Chondrocyte (in vitro differentiated cells): ENCODE data around the gene CST7. TPM values are rescaled to one million over a fixed set of nuclear protein-coding genes. Genes with fewer than 3 reads are reported as not detected.
A peak's percentile ranks its signal among the peaks of the same experiment; 100 is the strongest.

Source experiments
- DNase-seq: peaks from one replicate; pipeline ENCODE4 v3.0.0; 2021; ENCODE audit warnings: mixed read lengths, low spot score
- H3K27ac Mint-ChIP-seq: one replicate; pipeline ENCODE4 v1.8.0; 2021; ENCODE audit warnings: mild to moderate bottlenecking, moderate library complexity, mixed read lengths; ENCODE audit not compliant: unreplicated experiment
- H3K27me3 Mint-ChIP-seq: 2 replicates; pipeline ENCODE4 v1.8.0; 2021; ENCODE audit warnings: low read depth, mixed read lengths
- H3K36me3 Mint-ChIP-seq: 2 replicates; pipeline ENCODE4 v1.8.0; 2021; ENCODE audit warnings: low read depth, mixed read lengths
- H3K4me1 Mint-ChIP-seq: 2 replicates; pipeline ENCODE4 v1.8.0; 2021; ENCODE audit warnings: low read depth, mild to moderate bottlenecking, mixed read lengths
- H3K4me3 Mint-ChIP-seq: one replicate; pipeline ENCODE4 v1.8.0; 2021; ENCODE audit warnings: mild to moderate bottlenecking, moderate library complexity, mixed read lengths; ENCODE audit not compliant: unreplicated experiment
- H3K9me3 Mint-ChIP-seq: 2 replicates; pipeline ENCODE4 v1.8.0; 2021; ENCODE audit warnings: low read depth, mixed read lengths
- CTCF ChIP-seq: fragments of 200-600 bp; sonication (generic); IDR thresholded peaks from 2 replicates; pipeline ENCODE4 v1.5.0; 2021; ENCODE audit warnings: antibody characterized with exemption, mild to moderate bottlenecking, moderate library complexity
- long read RNA-seq: library from polyadenylated mRNA; stranded (forward); transcript quantifications from one replicate; pipeline ENCODE4 v2.0.0, GENCODE V29; 2021
- total RNA-seq: library from RNA; stranded (reverse); gene quantifications from 3 replicates; pipeline ENCODE4 v1.2.1, GENCODE V29; 2021

Gene CST7
- total RNA-seq, result not detected in 3 replicates
- long read RNA-seq, result 0 reads

- TF ChIP-seq CTCF, result no peak
- Mint-ChIP-seq H3K4me3 (no peak within 1 kb of the TSS), H3K4me1 (no peaks in the 10 kb centered on the region), H3K27ac (no peak within 1 kb of the TSS), H3K9me3 (peaks cover 32% of the 10 kb centered on the region), H3K27me3 (peaks cover 25% of the 10 kb centered on the region), H3K36me3 (peaks cover 14% of the 10 kb centered on the region)
- DNase-seq, result peak; percentile 86
These were observed at the start of gene CST7 for GRCh38 chr20:24948939-24949679. Gene CST7 (plus strand): TSS chr20:24949269. CDS start chr20:24949506, 237 bp downstream.

- TF ChIP-seq CTCF, result no peak
- Mint-ChIP-seq H3K4me3 (no peak overlapping the region), H3K4me1 (no peaks in the 10 kb centered on the region), H3K27me3 (peaks cover 18% of the 10 kb centered on the region), H3K27ac (no peak overlapping the region), H3K36me3 (peaks cover 1% of the 10 kb centered on the region), H3K9me3 (peaks cover 20% of the 10 kb centered on the region)
- no peak for DNase-seq
These were observed 42.3 kb upstream of the CST7 start for GRCh38 chr20:24906806-24907205.

GRCh38 chr20:24908642-24909041, 40.4 kb upstream of the CST7 start:
- Mint-ChIP-seq H3K27ac (no peak overlapping the region), H3K36me3 (no peaks in the 10 kb centered on the region), H3K9me3 (peaks cover 18% of the 10 kb centered on the region), H3K27me3 (peaks cover 19% of the 10 kb centered on the region), H3K4me1 (no peaks in the 10 kb centered on the region), H3K4me3 (no peak overlapping the region)
- no peak for TF ChIP-seq CTCF
- DNase-seq, result no peak

- Mint-ChIP-seq H3K4me1 (no peaks in the 10 kb centered on the region), H3K9me3 (peaks cover 18% of the 10 kb centered on the region), H3K27ac (no peak overlapping the region), H3K4me3 (no peak overlapping the region), H3K27me3 (peaks cover 19% of the 10 kb centered on the region), H3K36me3 (no peaks in the 10 kb centered on the region)
- no peak for DNase-seq
- TF ChIP-seq CTCF, result no peak
These were observed 39.8 kb upstream of the CST7 start for GRCh38 chr20:24909086-24909780.

GRCh38 chr20:24909861-24910260, 39.2 kb upstream of the CST7 start:
- Mint-ChIP-seq H3K9me3 (peaks cover 18% of the 10 kb centered on the region), H3K36me3 (no peaks in the 10 kb centered on the region), H3K4me1 (no peaks in the 10 kb centered on the region), H3K4me3 (no peak overlapping the region), H3K27me3 (peaks cover 19% of the 10 kb centered on the region), H3K27ac (no peak overlapping the region)
- no peak for TF ChIP-seq CTCF
- no peak for DNase-seq
